K562 (cell line): ENCODE data around the gene NUP107. TPM values are rescaled to one million over a fixed set of nuclear protein-coding genes. Genes with fewer than 3 reads are reported as not detected.
"Not testable (repeated sequence)": the region's sequence is repeated elsewhere in the genome, so short reads cannot be mapped to it uniquely, and the experiment has no call there.

ENCODE experiments used
- ATAC-seq: fragments of 200-7000 bp; cut with Tn5 transposase; 3 replicates; pipeline ENCODE4 v1.9.1; 2020; ENCODE audit warnings: moderate library complexity
- BruUV-seq: library from RNA; stranded (reverse); fragments of 400-500 nt; replicated peaks from 2 replicates; lab custom pipeline; 2021; lab: Mats Ljungman, UMichigan
- CTCF ChIA-PET: fragments of 300-600 bp; formaldehyde crosslinking; extraction: SDS; loops from one replicate; lab custom pipeline; 2021; ENCODE audit warnings: low intra/inter-chr PET ratio; lab: Yijun Ruan, JAX
- POLR2A ChIA-PET: fragments of 300-600, 350-650 bp; sonication (Branson Sonifier 250); formaldehyde crosslinking; extraction: SDS; loops from one replicate; lab custom pipeline; 2021; ENCODE audit warnings: antibody characterized with exemption, inconsistent platforms; lab: Yijun Ruan, JAX
- DNase-seq, 4 experiments: peaks; one replicate each; pipeline versions ENCODE4 v3.0.0 to v3.0.0-alpha.2; 2011 to 2018; ENCODE audit warnings: low spot score in 3 of 4, mixed read lengths in 3 of 4; ENCODE audit errors: extremely low read depth in 1 of 4
- FAIRE-seq: peaks from 2 replicates; lab custom pipeline; 2011; peaks lifted over from hg19 to GRCh38; lab: Jason Lieb, UNC
- H2AFZ ChIP-seq: 2 replicates; pipeline ENCODE4 v1.6.0; 2011; ENCODE audit warnings: low read depth, low read length, control low read depth, inconsistent platforms
- H3K27ac ChIP-seq: fragments of 200-600 bp; 3 replicates; pipeline ENCODE4 v1.8.0; 2011; ENCODE audit warnings: low read depth, mild to moderate bottlenecking, control low read depth, inconsistent platforms, low read length, moderate library complexity, mixed read lengths; ENCODE audit errors: extremely low read depth
- H3K27me3 ChIP-seq, 2 experiments: fragments of 300-600 bp in 1 of 2; 2 replicates in 1 of 2; 3 replicates in 1 of 2; pipeline versions ENCODE4 v1.6.0 to v1.8.0; 2011; ENCODE audit warnings: inconsistent platforms in 2 of 2, low read length in 2 of 2, mild to moderate bottlenecking in 1 of 2, mixed read lengths in 1 of 2, moderate library complexity in 1 of 2; ENCODE audit not compliant: control insufficient read depth in 2 of 2, insufficient read depth in 2 of 2
- H3K36me3 ChIP-seq: fragments of 300-600 bp; 3 replicates; pipeline ENCODE4 v1.8.0; 2011; ENCODE audit warnings: mild to moderate bottlenecking, low read length, inconsistent platforms; ENCODE audit not compliant: control insufficient read depth, insufficient read depth
- H3K4me1 ChIP-seq, 2 experiments: fragments of 200-600 bp in 1 of 2; replicated peaks in 1 of 2; 2 replicates in 1 of 2; 3 replicates in 1 of 2; pipeline versions ENCODE4 v1.5.1 to v1.8.0; 2011; ENCODE audit warnings: inconsistent platforms in 2 of 2, low read length in 2 of 2, mild to moderate bottlenecking in 1 of 2, mixed read lengths in 1 of 2, moderate library complexity in 1 of 2; ENCODE audit not compliant: control insufficient read depth in 2 of 2, insufficient read depth in 2 of 2
- H3K4me2 ChIP-seq: 2 replicates; pipeline ENCODE4 v1.6.1; 2011; ENCODE audit warnings: low read length, control low read depth, inconsistent platforms, mixed read lengths; ENCODE audit not compliant: insufficient read depth
- H3K4me3 ChIP-seq: fragments of 200-600 bp; sonication (generic), shearing (Covaris generic); 2 replicates; pipeline ENCODE4 v1.5.1; 2016; ENCODE audit warnings: control low read depth, inconsistent platforms
- H3K79me2 ChIP-seq: fragments of 200-600 bp; 3 replicates; pipeline ENCODE4 v1.8.0; 2011; ENCODE audit warnings: low read length, inconsistent platforms; ENCODE audit not compliant: control insufficient read depth, insufficient read depth
- H3K9ac ChIP-seq, 2 experiments: 2 replicates each; pipeline versions ENCODE4 v1.6.0 to v1.6.1; 2011; ENCODE audit warnings: low read depth in 2 of 2, low read length in 2 of 2, control low read depth in 1 of 2, inconsistent platforms in 1 of 2, mild to moderate bottlenecking in 1 of 2, mixed read lengths in 1 of 2; ENCODE audit not compliant: insufficient read depth in 1 of 2
- H3K9me1 ChIP-seq: one replicate; pipeline ENCODE4 v1.6.0; 2011; ENCODE audit warnings: inconsistent platforms, mild to moderate bottlenecking, low read length, moderate library complexity; ENCODE audit not compliant: control insufficient read depth, insufficient read depth
- H3K9me3 ChIP-seq: replicated peaks from 2 replicates; pipeline ENCODE4 v1.5.1; 2011; ENCODE audit warnings: low read depth, low read length, inconsistent platforms; ENCODE audit not compliant: control insufficient read depth, insufficient read depth
- H4K20me1 ChIP-seq: replicated peaks from 2 replicates; pipeline ENCODE4 v1.6.1; 2011; ENCODE audit warnings: low read length, inconsistent platforms, mixed read lengths; ENCODE audit not compliant: control insufficient read depth, insufficient read depth
- FOXK2 ChIP-seq, 2 experiments: fragments of 450-650 bp; IDR thresholded peaks in 1 of 2; conservative IDR thresholded peaks in 1 of 2; 2 replicates each; pipeline ENCODE4 v1.6.1; 2016; ENCODE audit warnings: low read depth in 2 of 2, mild to moderate bottlenecking in 1 of 2
- KDM1A ChIP-seq, 2 experiments: fragments of 450-650 bp; IDR thresholded peaks; 2 replicates each; pipeline ENCODE4 v1.6.1; 2016; ENCODE audit warnings: mild to moderate bottlenecking in 2 of 2
- WGBS: fragments of 100-300 bp; shearing (Covaris generic); methylation state at CpG from one replicate; pipeline ENCODE4 v1.1.6; 2016; ENCODE audit warnings: low coverage, mixed read lengths; ENCODE audit not compliant: insufficient coverage; ENCODE audit errors: missing lambda C conversion rate; 5-methylcytosine and 5-hydroxymethylcytosine counted together
- in situ Hi-C: fragments of 300-500 bp; cut with MboI; formaldehyde crosslinking; loops from 4 replicates; pipeline ENCODE4 v1.15.0; 2018; ENCODE audit warnings: inconsistent platforms, mixed read lengths
- intact Hi-C: fragments of 100-400 bp; cut with micrococcal nuclease; formaldehyde crosslinking; loops from 2 replicates; pipeline ENCODE4 v1.14.2; 2022
- polyA plus RNA-seq, 8 experiments: library from polyadenylated mRNA; depleted of rRNA in 4 of 8; stranded (reverse) in 5 of 8; unstranded in 3 of 8; fragments of >200 nt; fragmentation: Nextera tagmentation in 2 of 8; fragmentation: Illumina TruSeq in 1 of 8; extraction: Ambion mirVana in 2 of 8; extraction: Trizol in 1 of 8; gene quantifications; 2 replicates each; pipeline versions ENCODE4 v1.2.1 to v1.2.3, GENCODE V29; 2011 to 2014; ENCODE audit warnings: inconsistent platforms in 1 of 8, missing spikeins in 1 of 8
- total RNA-seq, 7 experiments: library from RNA; depleted of rRNA in 6 of 7; stranded (reverse); fragments of >200 nt in 6 of 7; fragmentation: Illumina TruSeq in 2 of 7; extraction: Trizol in 2 of 7; gene quantifications; 2 replicates each; pipeline versions ENCODE4 v1.2.1 to v1.2.3, GENCODE V29; 2011 to 2021; ENCODE audit warnings: low replicate concordance in 1 of 7
- TF ChIP-seq, protein P1 (sequence below): IDR thresholded peaks from 2 replicates; pipeline ENCODE4 v1.6.1; 2016; ENCODE audit warnings: missing genetic modification characterization, missing compliant biosample characterization
- TF ChIP-seq, protein P2 (sequence below): fragments of 450-650 bp; conservative IDR thresholded peaks from 2 replicates; pipeline ENCODE4 v1.6.1; 2016; ENCODE audit warnings: missing genetic modification characterization, low read depth, mild to moderate bottlenecking, control low read depth, missing compliant biosample characterization

Gene NUP107
- total and polyA plus RNA-seq, 9 of the 15 experiments (the other 6 are each of a cell fraction or from before 2014, with no cell fraction given): 129 to 277 (median 199) TPM

DNA sequence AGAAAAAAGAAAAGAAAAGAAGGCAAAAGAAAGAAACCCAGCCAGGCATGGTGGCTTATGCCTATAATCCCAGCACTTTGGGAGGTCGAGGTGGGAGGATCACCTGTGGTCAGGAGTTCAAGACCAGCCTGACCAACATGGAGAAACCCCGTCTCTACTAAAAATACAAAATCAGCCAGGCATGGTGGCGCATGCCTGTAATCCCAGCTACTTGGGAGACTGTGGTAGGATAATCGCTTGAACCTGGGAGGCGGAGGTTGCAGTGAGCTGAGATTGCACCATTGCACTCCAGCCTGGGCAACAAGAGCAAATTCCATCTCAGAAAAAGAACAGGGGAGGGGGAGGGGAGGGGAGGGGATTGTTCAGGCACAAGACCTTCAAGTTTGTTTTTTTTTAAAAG lies 9.9 kb upstream of the NUP107 start:
- H3K9me3 ChIP-seq, H3K4me3 ChIP-seq, H3K4me2 ChIP-seq, intact Hi-C loops, POLR2A ChIA-PET, FAIRE-seq, DNase-seq, H3K9me1 ChIP-seq, H3K36me3 ChIP-seq, CTCF ChIA-PET, in situ Hi-C loops, ATAC-seq, H3K27me3 ChIP-seq, H3K79me2 ChIP-seq, H4K20me1 ChIP-seq, BruUV-seq: not testable (repeated sequence)
- Histone ChIP-seq H3K4me1 (peaks cover 5 to 13% of the 10 kb centered on the region in 2 experiments; a peak in 4 of 5 replicates), H3K9ac (peak overlapping the region in 1 of 2 experiments; percentile 39; a peak in 1 of 4 replicates), H3K27ac (peak overlapping the region; percentile 56; the same call in 2 of the 3 replicates), H2AFZ (peak overlapping the region; percentile 93)
- WGBS: 51% methylated on average over 5 of the region's 5 CpGs
- TF ChIP-seq, protein P1, sequence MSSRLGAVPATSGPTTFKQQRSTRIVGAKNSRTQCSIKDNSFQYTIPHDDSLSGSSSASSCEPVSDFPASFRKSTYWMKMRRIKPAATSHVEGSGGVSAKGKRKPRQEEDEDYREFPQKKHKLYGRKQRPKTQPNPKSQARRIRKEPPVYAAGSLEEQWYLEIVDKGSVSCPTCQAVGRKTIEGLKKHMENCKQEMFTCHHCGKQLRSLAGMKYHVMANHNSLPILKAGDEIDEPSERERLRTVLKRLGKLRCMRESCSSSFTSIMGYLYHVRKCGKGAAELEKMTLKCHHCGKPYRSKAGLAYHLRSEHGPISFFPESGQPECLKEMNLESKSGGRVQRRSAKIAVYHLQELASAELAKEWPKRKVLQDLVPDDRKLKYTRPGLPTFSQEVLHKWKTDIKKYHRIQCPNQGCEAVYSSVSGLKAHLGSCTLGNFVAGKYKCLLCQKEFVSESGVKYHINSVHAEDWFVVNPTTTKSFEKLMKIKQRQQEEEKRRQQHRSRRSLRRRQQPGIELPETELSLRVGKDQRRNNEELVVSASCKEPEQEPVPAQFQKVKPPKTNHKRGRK (tag): peak; percentile 85
- TF ChIP-seq, protein P2, sequence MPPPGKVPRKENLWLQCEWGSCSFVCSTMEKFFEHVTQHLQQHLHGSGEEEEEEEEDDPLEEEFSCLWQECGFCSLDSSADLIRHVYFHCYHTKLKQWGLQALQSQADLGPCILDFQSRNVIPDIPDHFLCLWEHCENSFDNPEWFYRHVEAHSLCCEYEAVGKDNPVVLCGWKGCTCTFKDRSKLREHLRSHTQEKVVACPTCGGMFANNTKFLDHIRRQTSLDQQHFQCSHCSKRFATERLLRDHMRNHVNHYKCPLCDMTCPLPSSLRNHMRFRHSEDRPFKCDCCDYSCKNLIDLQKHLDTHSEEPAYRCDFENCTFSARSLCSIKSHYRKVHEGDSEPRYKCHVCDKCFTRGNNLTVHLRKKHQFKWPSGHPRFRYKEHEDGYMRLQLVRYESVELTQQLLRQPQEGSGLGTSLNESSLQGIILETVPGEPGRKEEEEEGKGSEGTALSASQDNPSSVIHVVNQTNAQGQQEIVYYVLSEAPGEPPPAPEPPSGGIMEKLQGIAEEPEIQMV (tag): peak; percentile 23; the same call in 1 of the 2 replicates
- peak; percentile 49 to 58 for TF ChIP-seq KDM1A (IDR thresholded peaks at IDR 0.05)
- 0 out of 4 replicates have a peak, but pooled peaks of 1 of the 2 experiments have one; percentile 8 for TF ChIP-seq FOXK2 (conservative IDR thresholded peaks at IDR 0.05 in 1 of 2, IDR thresholded peaks at IDR 0.05 in 1 of 2; ENCODE audit: low read depth in 2 of 2)
